Measurements from ENCODE around the gene ANKS6.

The ANKS6 gene

GRCh38 chr9:98809311-98810101, 13.2 kb upstream of the ANKS6 start:
- H3F3A ChIP-seq (ENCODE audit: low read depth) = 0 out of 2 replicates have a peak, but pooled peaks cover 3% of the 10 kb centered on the region
- H4K20me1 ChIP-seq (ENCODE audit: insufficient read depth, low read length, poor library complexity, severe bottlenecking) = no peaks in the 10 kb centered on the region
- TF ChIP-seq CTCF (conservative IDR thresholded peaks at IDR 0.05; ENCODE audit: low read length) = no peak
- TF ChIP-seq EZH2phosphoT487 (IDR thresholded peaks at IDR 0.05; ENCODE audit: borderline replicate concordance) = no peak
- H3K4me1 ChIP-seq (ENCODE audit: insufficient read depth, low read length, poor library complexity, severe bottlenecking) = peaks cover 34% of the 10 kb centered on the region
- H3K4me2 ChIP-seq (ENCODE audit: low read depth, low read length, poor library complexity, severe bottlenecking) = peak overlapping the region; percentile 81
- no peaks in the 10 kb centered on the region for H3K9me3 ChIP-seq (ENCODE audit: insufficient read depth, low read depth, low read length)
- no peaks in the 10 kb centered on the region for H3K79me2 ChIP-seq (ENCODE audit: insufficient read depth, low read length)
- no peaks in the 10 kb centered on the region for H3K9me2 ChIP-seq (replicated peaks; ENCODE audit: low read depth, low read length)
- no peak overlapping the region for H2AFZ ChIP-seq (ENCODE audit: low read length)
- no peaks in the 10 kb centered on the region for H3K36me3 ChIP-seq (ENCODE audit: insufficient read depth, low read length)
- peak overlapping the region; percentile 82 for H3K4me3 ChIP-seq (ENCODE audit: low read length, poor library complexity, severe bottlenecking)
- no peaks in the 10 kb centered on the region for H3K27me3 ChIP-seq (ENCODE audit: insufficient read depth, low read length, poor library complexity, severe bottlenecking)
- no peak overlapping the region for H3K9ac ChIP-seq (ENCODE audit: low read depth, low read length, poor library complexity, severe bottlenecking)

- Histone ChIP-seq H3K27me3 (ENCODE audit: insufficient read depth, low read length, poor library complexity, severe bottlenecking) (no peaks in the 10 kb centered on the region), H3K4me3 (ENCODE audit: low read length, poor library complexity, severe bottlenecking) (peak overlapping the region; percentile 82), H3K9me3 (ENCODE audit: insufficient read depth, low read depth, low read length) (no peaks in the 10 kb centered on the region), H3F3A (ENCODE audit: low read depth) (0 out of 2 replicates have a peak, but pooled peaks cover 3% of the 10 kb centered on the region), H3K79me2 (ENCODE audit: insufficient read depth, low read length) (no peaks in the 10 kb centered on the region), H4K20me1 (ENCODE audit: insufficient read depth, low read length, poor library complexity, severe bottlenecking) (no peaks in the 10 kb centered on the region), H2AFZ (ENCODE audit: low read length) (no peak overlapping the region), H3K4me2 (ENCODE audit: low read depth, low read length, poor library complexity, severe bottlenecking) (peak overlapping the region; percentile 81), H3K9ac (ENCODE audit: low read depth, low read length, poor library complexity, severe bottlenecking) (peak overlapping the region; percentile 67), H3K4me1 (ENCODE audit: insufficient read depth, low read length, poor library complexity, severe bottlenecking) (peaks cover 34% of the 10 kb centered on the region), H3K36me3 (ENCODE audit: insufficient read depth, low read length) (no peaks in the 10 kb centered on the region), H3K9me2 (replicated peaks; ENCODE audit: low read depth, low read length) (no peaks in the 10 kb centered on the region)
- TF ChIP-seq EZH2phosphoT487 (IDR thresholded peaks at IDR 0.05; ENCODE audit: borderline replicate concordance) = no peak
- TF ChIP-seq CTCF (conservative IDR thresholded peaks at IDR 0.05; ENCODE audit: low read length) = no peak
Measured at GRCh38 chr9:98808875-98809274, 12.5 kb upstream of the ANKS6 start.

- Histone ChIP-seq H4K20me1 (ENCODE audit: insufficient read depth, low read length, poor library complexity, severe bottlenecking) (no peaks in the 10 kb centered on the region), H3K27me3 (ENCODE audit: insufficient read depth, low read length, poor library complexity, severe bottlenecking) (no peaks in the 10 kb centered on the region), H3F3A (ENCODE audit: low read depth) (0 out of 2 replicates have a peak, but pooled peaks cover 3% of the 10 kb centered on the region), H3K9me2 (replicated peaks; ENCODE audit: low read depth, low read length) (no peaks in the 10 kb centered on the region), H3K4me1 (ENCODE audit: insufficient read depth, low read length, poor library complexity, severe bottlenecking) (peaks cover 34% of the 10 kb centered on the region), H3K79me2 (ENCODE audit: insufficient read depth, low read length) (no peaks in the 10 kb centered on the region), H3K4me3 (ENCODE audit: low read length, poor library complexity, severe bottlenecking) (peak overlapping the region; percentile 82), H3K4me2 (ENCODE audit: low read depth, low read length, poor library complexity, severe bottlenecking) (peak overlapping the region; percentile 81), H3K9me3 (ENCODE audit: insufficient read depth, low read depth, low read length) (no peaks in the 10 kb centered on the region), H3K9ac (ENCODE audit: low read depth, low read length, poor library complexity, severe bottlenecking) (peak overlapping the region; percentile 67), H2AFZ (ENCODE audit: low read length) (peak overlapping the region; percentile 82; the same call in 1 of the 2 replicates), H3K36me3 (ENCODE audit: insufficient read depth, low read length) (no peaks in the 10 kb centered on the region)
- TF ChIP-seq CTCF (conservative IDR thresholded peaks at IDR 0.05; ENCODE audit: low read length) (no peak), EZH2phosphoT487 (IDR thresholded peaks at IDR 0.05; ENCODE audit: borderline replicate concordance) (no peak)
Measured at GRCh38 chr9:98808411-98808815, 12.1 kb upstream of the ANKS6 start.

Measured in Loucy (cell line).